ENCODE measurements around the gene RGS6. TPM values are rescaled to one million over a fixed set of nuclear protein-coding genes. Genes with fewer than 3 reads are reported as not detected.

Gene RGS6
- total RNA-seq, 1 donor from 2014 or later = 0.24 TPM

- DNase-seq (ENCODE audit: extremely low spot score, unreplicated experiment) = no peak
- no peaks in the 10 kb centered on the region for H3K27me3 Mint-ChIP-seq (ENCODE audit: unreplicated experiment)
- no peak for TF ChIP-seq CTCF (IDR thresholded peaks at IDR 0.05)
- no peaks in the 10 kb centered on the region for H3K4me1 Mint-ChIP-seq (ENCODE audit: unreplicated experiment)
- H3K27ac Mint-ChIP-seq (ENCODE audit: unreplicated experiment) = no peak overlapping the region
- no peaks in the 10 kb centered on the region for H3K36me3 Mint-ChIP-seq (ENCODE audit: unreplicated experiment)
- no peak overlapping the region for H3K4me3 Mint-ChIP-seq (ENCODE audit: unreplicated experiment)
- peaks cover 9% of the 10 kb centered on the region for H3K9me3 Mint-ChIP-seq (ENCODE audit: unreplicated experiment)
Measured at GRCh38 chr14:71891185-71891584, 41.0 kb upstream of the RGS6 start.

GRCh38 chr14:71891970-71892369 is 40.3 kb upstream of the RGS6 start:
- H3K27me3 Mint-ChIP-seq (ENCODE audit: unreplicated experiment) = no peaks in the 10 kb centered on the region
- no peak for DNase-seq (ENCODE audit: extremely low spot score, unreplicated experiment)
- no peaks in the 10 kb centered on the region for H3K36me3 Mint-ChIP-seq (ENCODE audit: unreplicated experiment)
- H3K4me1 Mint-ChIP-seq (ENCODE audit: unreplicated experiment) = no peaks in the 10 kb centered on the region
- H3K9me3 Mint-ChIP-seq (ENCODE audit: unreplicated experiment) = peaks cover 12% of the 10 kb centered on the region
- no peak overlapping the region for H3K4me3 Mint-ChIP-seq (ENCODE audit: unreplicated experiment)
- H3K27ac Mint-ChIP-seq (ENCODE audit: unreplicated experiment) = no peak overlapping the region
- no peak for TF ChIP-seq CTCF (IDR thresholded peaks at IDR 0.05)

- H3K4me1 Mint-ChIP-seq (ENCODE audit: unreplicated experiment) = no peaks in the 10 kb centered on the region
- H3K4me3 Mint-ChIP-seq (ENCODE audit: unreplicated experiment) = no peak overlapping the region
- no peak for TF ChIP-seq CTCF (IDR thresholded peaks at IDR 0.05)
- H3K27ac Mint-ChIP-seq (ENCODE audit: unreplicated experiment) = no peak overlapping the region
- no peak for DNase-seq (ENCODE audit: extremely low spot score, unreplicated experiment)
- peaks cover 3% of the 10 kb centered on the region for H3K9me3 Mint-ChIP-seq (ENCODE audit: unreplicated experiment)
- peaks cover 3% of the 10 kb centered on the region for H3K27me3 Mint-ChIP-seq (ENCODE audit: unreplicated experiment)
- H3K36me3 Mint-ChIP-seq (ENCODE audit: unreplicated experiment) = no peaks in the 10 kb centered on the region
Measured at GRCh38 chr14:71905031-71905430, 27.2 kb upstream of the RGS6 start.

GRCh38 chr14:71905860-71906259 is 26.4 kb upstream of the RGS6 start:
- no peak for TF ChIP-seq CTCF (IDR thresholded peaks at IDR 0.05)
- Mint-ChIP-seq H3K27me3 (ENCODE audit: unreplicated experiment) (peaks cover 3% of the 10 kb centered on the region), H3K36me3 (ENCODE audit: unreplicated experiment) (no peaks in the 10 kb centered on the region), H3K4me1 (ENCODE audit: unreplicated experiment) (no peaks in the 10 kb centered on the region), H3K9me3 (ENCODE audit: unreplicated experiment) (no peaks in the 10 kb centered on the region), H3K27ac (ENCODE audit: unreplicated experiment) (no peak overlapping the region), H3K4me3 (ENCODE audit: unreplicated experiment) (no peak overlapping the region)
- no peak for DNase-seq (ENCODE audit: extremely low spot score, unreplicated experiment)

GRCh38 chr14:71907793-71908515 is 24.3 kb upstream of the RGS6 start:
- Mint-ChIP-seq H3K27me3 (ENCODE audit: unreplicated experiment) (peaks cover 3% of the 10 kb centered on the region), H3K9me3 (ENCODE audit: unreplicated experiment) (no peaks in the 10 kb centered on the region), H3K4me3 (ENCODE audit: unreplicated experiment) (no peak overlapping the region), H3K36me3 (ENCODE audit: unreplicated experiment) (no peaks in the 10 kb centered on the region), H3K27ac (ENCODE audit: unreplicated experiment) (no peak overlapping the region), H3K4me1 (ENCODE audit: unreplicated experiment) (no peaks in the 10 kb centered on the region)
- no peak for TF ChIP-seq CTCF (IDR thresholded peaks at IDR 0.05)
- no peak for DNase-seq (ENCODE audit: extremely low spot score, unreplicated experiment)

All from osteocyte (in vitro differentiated cells).